ENCODE data around the gene RCN1.

GRCh38 chr11:32108576-32108975 is 17.7 kb downstream of the RCN1 start:
- TF ChIP-seq POLR2A (IDR thresholded peaks at IDR 0.05; ENCODE audit: low read depth, low read length) = no peak
- TF ChIP-seq POLR2AphosphoS5 (IDR thresholded peaks at IDR 0.05; ENCODE audit: low read depth, low read length) = no peak
